ENCODE results near the gene BCL10. TPM values are rescaled to one million over a fixed set of nuclear protein-coding genes. Genes with fewer than 3 reads are reported as not detected.

The BCL10 gene
- total RNA-seq, 2 experiments from 2014 or later: 26.4 to 27.0 TPM

GRCh38 chr1:85295654-85296053 lies 19.2 kb upstream of the BCL10 start:
- peaks cover 25% of the 10 kb centered on the region for H3K27me3 Mint-ChIP-seq (ENCODE audit: low read depth)
- H3K4me3 Mint-ChIP-seq: no peak overlapping the region
- H3K9me3 Mint-ChIP-seq (ENCODE audit: insufficient read depth): no peaks in the 10 kb centered on the region
- POLR2A ChIA-PET: interaction anchor here (0.9 to 3.3 kb wide), 2 partner anchors 19 kb away, joined by 3 to 11 read pairs; partner anchors contain the start of gene BCL10
- DNase-seq (no peak), ATAC-seq (no peak)
- peaks cover 22% of the 10 kb centered on the region for H3K4me1 Mint-ChIP-seq (ENCODE audit: low read depth)
- CTCF ChIA-PET: interaction anchor here (1.0 to 3.6 kb wide), 4 partner anchors 10 to 351 kb away, joined by 3 to 12 read pairs (median 4); no protein-coding TSS in a partner anchor
- H3K27ac Mint-ChIP-seq: no peak overlapping the region
- H3K36me3 Mint-ChIP-seq (ENCODE audit: low read depth): no peaks in the 10 kb centered on the region

- POLR2A ChIA-PET: interaction anchor here (0.9 kb wide), 1 partner anchor 19 kb away, joined by 3 read pairs; the partner anchor contains the start of gene BCL10
- peaks cover 25% of the 10 kb centered on the region for H3K27me3 Mint-ChIP-seq (ENCODE audit: low read depth)
Measured at GRCh38 chr1:85295006-85295431, 18.6 kb upstream of the BCL10 start.

GRCh38 chr1:85290826-85291225 lies 14.4 kb upstream of the BCL10 start:
- ChIA-PET POLR2A (no interaction called here), CTCF (no interaction called here)
- Mint-ChIP-seq H3K36me3 (ENCODE audit: low read depth) (no peaks in the 10 kb centered on the region), H3K9me3 (ENCODE audit: insufficient read depth) (no peaks in the 10 kb centered on the region), H3K4me1 (ENCODE audit: low read depth) (peaks cover 7% of the 10 kb centered on the region), H3K27me3 (ENCODE audit: low read depth) (peaks cover 18% of the 10 kb centered on the region), H3K27ac (no peak overlapping the region), H3K4me3 (no peak overlapping the region)
- ATAC-seq (no peak), DNase-seq (no peak)

More at GRCh38 chr1:85295006-85295431, 18.6 kb upstream of the BCL10 start:
- Mint-ChIP-seq H3K4me1 (ENCODE audit: low read depth) (peaks cover 23% of the 10 kb centered on the region), H3K36me3 (ENCODE audit: low read depth) (no peaks in the 10 kb centered on the region), H3K4me3 (no peak overlapping the region), H3K27ac (no peak overlapping the region), H3K9me3 (ENCODE audit: insufficient read depth) (no peaks in the 10 kb centered on the region)
- DNase-seq: no peak
- ATAC-seq: no peak
- CTCF ChIA-PET: interaction anchor here (1.0 to 1.4 kb wide), 3 partner anchors 10 to 19 kb away, joined by 3 to 6 read pairs (median 3); no protein-coding TSS in a partner anchor

- Mint-ChIP-seq H3K4me3 (no peak overlapping the region), H3K9me3 (ENCODE audit: insufficient read depth) (no peaks in the 10 kb centered on the region), H3K4me1 (ENCODE audit: low read depth) (peaks cover 7% of the 10 kb centered on the region), H3K27ac (no peak overlapping the region), H3K27me3 (ENCODE audit: low read depth) (peaks cover 15% of the 10 kb centered on the region), H3K36me3 (ENCODE audit: low read depth) (no peaks in the 10 kb centered on the region)
- ChIA-PET POLR2A (no interaction called here), CTCF (no interaction called here)
- DNase-seq (no peak), ATAC-seq (no peak)
Measured at GRCh38 chr1:85289848-85290335, 13.5 kb upstream of the BCL10 start.

GRCh38 chr1:85289207-85289847 lies 12.9 kb upstream of the BCL10 start:
- peaks cover 7% of the 10 kb centered on the region for H3K4me1 Mint-ChIP-seq (ENCODE audit: low read depth)
- POLR2A ChIA-PET: no interaction called here
- no peaks in the 10 kb centered on the region for H3K9me3 Mint-ChIP-seq (ENCODE audit: insufficient read depth)
- no peak overlapping the region for H3K27ac Mint-ChIP-seq
- ATAC-seq (no peak), DNase-seq (no peak)
- peaks cover 13% of the 10 kb centered on the region for H3K27me3 Mint-ChIP-seq (ENCODE audit: low read depth)
- no peaks in the 10 kb centered on the region for H3K36me3 Mint-ChIP-seq (ENCODE audit: low read depth)
- CTCF ChIA-PET: no interaction called here
- no peak overlapping the region for H3K4me3 Mint-ChIP-seq

GRCh38 chr1:85284202-85284601 lies 7.8 kb upstream of the BCL10 start:
- no peak overlapping the region for H3K4me3 Mint-ChIP-seq
- DNase-seq: no peak
- no peak overlapping the region for H3K27ac Mint-ChIP-seq
- peaks cover under 1% of the 10 kb centered on the region for H3K4me1 Mint-ChIP-seq (ENCODE audit: low read depth)
- no peak for ATAC-seq
- H3K27me3 Mint-ChIP-seq (ENCODE audit: low read depth): peaks cover 10% of the 10 kb centered on the region
- H3K9me3 Mint-ChIP-seq (ENCODE audit: insufficient read depth): no peaks in the 10 kb centered on the region
- no peaks in the 10 kb centered on the region for H3K36me3 Mint-ChIP-seq (ENCODE audit: low read depth)
- POLR2A ChIA-PET: interaction anchor here (2.1 kb wide), 1 partner anchor 8 kb away, joined by 10 read pairs; the partner anchor contains the start of gene BCL10
- CTCF ChIA-PET: interaction anchor here (1.1 to 2.0 kb wide), 3 partner anchors 13 to 30 kb away, joined by 3 to 6 read pairs (median 3); partner anchors contain the start of gene C1orf52

- Mint-ChIP-seq H3K27ac (no peak overlapping the region), H3K36me3 (ENCODE audit: low read depth) (no peaks in the 10 kb centered on the region), H3K9me3 (ENCODE audit: insufficient read depth) (no peaks in the 10 kb centered on the region), H3K4me3 (no peak overlapping the region), H3K4me1 (ENCODE audit: low read depth) (peaks cover 6% of the 10 kb centered on the region), H3K27me3 (ENCODE audit: low read depth) (peaks cover 10% of the 10 kb centered on the region)
- ATAC-seq: no peak
- no peak for DNase-seq
- POLR2A ChIA-PET: interaction anchor here (2.1 kb wide), 1 partner anchor 8 kb away, joined by 10 read pairs; the partner anchor contains the start of gene BCL10
- CTCF ChIA-PET: interaction anchor here (1.5 to 2.0 kb wide), 2 partner anchors 24 to 29 kb away, joined by 3 to 6 read pairs; partner anchors contain the start of gene C1orf52
Measured at GRCh38 chr1:85283475-85284199, 7.2 kb upstream of the BCL10 start.

GRCh38 chr1:85282424-85282823 lies 6.0 kb upstream of the BCL10 start:
- Mint-ChIP-seq H3K27me3 (ENCODE audit: low read depth) (peaks cover 10% of the 10 kb centered on the region), H3K27ac (no peak overlapping the region), H3K36me3 (ENCODE audit: low read depth) (no peaks in the 10 kb centered on the region), H3K4me1 (ENCODE audit: low read depth) (peaks cover 10% of the 10 kb centered on the region), H3K4me3 (no peak overlapping the region), H3K9me3 (ENCODE audit: insufficient read depth) (no peaks in the 10 kb centered on the region)
- CTCF ChIA-PET: interaction anchor here (0.9 kb wide), 1 partner anchor 338 kb away, joined by 3 read pairs; no protein-coding TSS in a partner anchor
- POLR2A ChIA-PET: no interaction called here
- DNase-seq: no peak
- ATAC-seq: no peak

- ChIA-PET POLR2A (no interaction called here), CTCF (no interaction called here)
- H3K4me1 Mint-ChIP-seq (ENCODE audit: low read depth): peaks cover 18% of the 10 kb centered on the region
- DNase-seq (no peak), ATAC-seq (no peak)
- H3K27ac Mint-ChIP-seq: no peak overlapping the region
- peaks cover 8% of the 10 kb centered on the region for H3K27me3 Mint-ChIP-seq (ENCODE audit: low read depth)
- H3K4me3 Mint-ChIP-seq: no peak overlapping the region
- no peaks in the 10 kb centered on the region for H3K9me3 Mint-ChIP-seq (ENCODE audit: insufficient read depth)
- no peaks in the 10 kb centered on the region for H3K36me3 Mint-ChIP-seq (ENCODE audit: low read depth)
Measured at GRCh38 chr1:85280636-85281035, 4.2 kb upstream of the BCL10 start.

GRCh38 chr1:85279458-85280080 lies 3.1 kb upstream of the BCL10 start:
- ATAC-seq (no peak), DNase-seq (no peak)
- H3K4me3 Mint-ChIP-seq: no peak overlapping the region
- H3K27me3 Mint-ChIP-seq (ENCODE audit: low read depth): peaks cover 8% of the 10 kb centered on the region
- H3K4me1 Mint-ChIP-seq (ENCODE audit: low read depth): peaks cover 28% of the 10 kb centered on the region
- ChIA-PET CTCF (interaction anchor here (1.1 to 1.2 kb wide), 2 partner anchors 18 to 335 kb away, joined by 3 read pairs; no protein-coding TSS in a partner anchor), POLR2A (no interaction called here)
- H3K27ac Mint-ChIP-seq: peak overlapping the region; percentile 25
- H3K36me3 Mint-ChIP-seq (ENCODE audit: low read depth): peaks cover 7% of the 10 kb centered on the region
- no peaks in the 10 kb centered on the region for H3K9me3 Mint-ChIP-seq (ENCODE audit: insufficient read depth)

- H3K9me3 Mint-ChIP-seq (ENCODE audit: insufficient read depth): no peaks in the 10 kb centered on the region
- peaks cover 8% of the 10 kb centered on the region for H3K27me3 Mint-ChIP-seq (ENCODE audit: low read depth)
- ChIA-PET CTCF (interaction anchor here (1.1 to 1.3 kb wide), 3 partner anchors 19 to 334 kb away, joined by 3 to 6 read pairs (median 3); no protein-coding TSS in a partner anchor), POLR2A (no interaction called here)
- peak overlapping the region; percentile 3 for H3K4me3 Mint-ChIP-seq
- peaks cover 11% of the 10 kb centered on the region for H3K36me3 Mint-ChIP-seq (ENCODE audit: low read depth)
- DNase-seq (peak; percentile 48), ATAC-seq (no peak)
- H3K4me1 Mint-ChIP-seq (ENCODE audit: low read depth): peaks cover 35% of the 10 kb centered on the region
- H3K27ac Mint-ChIP-seq: peak overlapping the region; percentile 25
Measured at GRCh38 chr1:85278853-85279314, 2.5 kb upstream of the BCL10 start.

All from activated CD8-positive, alpha-beta T cell treated with anti-CD3 and anti-CD28 coated beads, Interleukin-2, amount 10 ng/mL, durations not matched to agents 7 days and 5 days (primary cell).